ENCODE data around the gene AGAP3.

- TF ChIP-seq POLR2AphosphoS5 (IDR thresholded peaks at IDR 0.05; ENCODE audit: low read depth, low read length) (no peak), POLR2A (IDR thresholded peaks at IDR 0.05; ENCODE audit: low read depth, low read length) (no peak), TAF1 (IDR thresholded peaks at IDR 0.05; ENCODE audit: low read depth, low read length) (no peak), SPI1 (IDR thresholded peaks at IDR 0.05; ENCODE audit: low read depth, low read length) (no peak), POU2F2 (IDR thresholded peaks at IDR 0.05; ENCODE audit: low read depth, low read length) (no peak), PAX5 (IDR thresholded peaks at IDR 0.05; ENCODE audit: insufficient read depth, low read length, severe bottlenecking) (no peak)
These were observed 3.0 kb upstream of the AGAP3 start, which contains the start of gene TMUB1 for GRCh38 chr7:151083071-151083823.

All from GM12891 (cell line).